Omental fat pad (tissue), 4 donors: ENCODE measurements around the gene VWA1. TPM values are rescaled to one million over a fixed set of nuclear protein-coding genes. Genes with fewer than 3 reads are reported as not detected.
"Not testable (repeated sequence)": the region's sequence is repeated elsewhere in the genome, so short reads cannot be mapped to it uniquely, and the experiment has no call there.

Experiments used
- ATAC-seq: fragments of 150-250 bp; one replicate; pipeline ENCODE4 v1.9.1; 2016; ENCODE audit warnings: mild to moderate bottlenecking, moderate library complexity; ENCODE audit not compliant: low FRiP score
- DNase-seq: peaks from one replicate; pipeline ENCODE4 v3.0.0-alpha.2; 2019; ENCODE audit warnings: low spot score
- total RNA-seq, 4 donors: library from RNA; depleted of rRNA; stranded (reverse); fragments of >200 nt; gene quantifications; one replicate each; pipeline ENCODE4 v1.1.0, GENCODE V29; 2016
- TF ChIP-seq, protein P1 (sequence below), 3 donors: fragments of 450-650 bp; IDR thresholded peaks; one replicate each; pipeline ENCODE4 v1.5.1; 2016 to 2017; ENCODE audit warnings: antibody characterized with exemption in 3 of 3, mild to moderate bottlenecking in 3 of 3, moderate library complexity in 2 of 3

VWA1 gene
- total RNA-seq, 4 donors from 2014 or later: 6.8 to 21.1 (median 13.8) TPM

DNA sequence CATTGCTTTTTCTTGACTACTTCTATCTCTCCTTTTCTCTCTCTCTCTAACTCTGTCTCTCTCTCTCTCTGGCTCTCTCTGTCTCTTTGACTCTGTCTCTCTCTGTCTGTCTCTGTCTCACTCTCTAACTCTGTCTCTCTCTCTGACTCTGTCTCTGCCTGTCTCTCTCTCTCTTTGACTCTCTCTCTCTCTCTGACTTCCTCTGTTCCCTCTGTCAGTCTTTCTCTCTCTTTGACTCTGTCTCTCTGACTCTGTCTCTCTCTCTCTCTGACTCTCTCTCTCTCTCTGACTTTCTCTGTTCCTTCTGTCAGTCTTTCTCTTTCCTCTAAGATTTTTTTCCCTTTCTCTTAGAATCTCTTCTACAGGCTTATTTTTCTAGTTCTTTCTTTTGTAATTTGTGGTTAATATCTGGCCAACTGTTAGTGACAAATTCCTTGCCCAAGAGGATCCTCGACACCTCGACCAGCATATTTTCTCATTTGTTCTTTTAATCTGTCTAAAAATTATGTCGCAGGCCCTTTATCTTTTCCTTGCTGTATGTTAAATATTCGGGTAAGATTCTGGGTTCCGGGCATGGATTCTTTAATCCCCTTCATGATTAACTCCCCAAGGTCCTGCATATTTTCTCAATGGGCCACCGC is 13.7 kb downstream of the VWA1 start, which contains the start of gene ATAD3C:
Gene ATAD3C, plus strand, starts transcription at position 591 of the 641 bp plus-strand sequence. CDS start 995 bp downstream, outside the sequence.
- TF ChIP-seq, protein P1, sequence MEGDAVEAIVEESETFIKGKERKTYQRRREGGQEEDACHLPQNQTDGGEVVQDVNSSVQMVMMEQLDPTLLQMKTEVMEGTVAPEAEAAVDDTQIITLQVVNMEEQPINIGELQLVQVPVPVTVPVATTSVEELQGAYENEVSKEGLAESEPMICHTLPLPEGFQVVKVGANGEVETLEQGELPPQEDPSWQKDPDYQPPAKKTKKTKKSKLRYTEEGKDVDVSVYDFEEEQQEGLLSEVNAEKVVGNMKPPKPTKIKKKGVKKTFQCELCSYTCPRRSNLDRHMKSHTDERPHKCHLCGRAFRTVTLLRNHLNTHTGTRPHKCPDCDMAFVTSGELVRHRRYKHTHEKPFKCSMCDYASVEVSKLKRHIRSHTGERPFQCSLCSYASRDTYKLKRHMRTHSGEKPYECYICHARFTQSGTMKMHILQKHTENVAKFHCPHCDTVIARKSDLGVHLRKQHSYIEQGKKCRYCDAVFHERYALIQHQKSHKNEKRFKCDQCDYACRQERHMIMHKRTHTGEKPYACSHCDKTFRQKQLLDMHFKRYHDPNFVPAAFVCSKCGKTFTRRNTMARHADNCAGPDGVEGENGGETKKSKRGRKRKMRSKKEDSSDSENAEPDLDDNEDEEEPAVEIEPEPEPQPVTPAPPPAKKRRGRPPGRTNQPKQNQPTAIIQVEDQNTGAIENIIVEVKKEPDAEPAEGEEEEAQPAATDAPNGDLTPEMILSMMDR (IDR thresholded peaks at IDR 0.05): no peak
- DNase-seq (no peak), ATAC-seq (no peak)

DNA sequence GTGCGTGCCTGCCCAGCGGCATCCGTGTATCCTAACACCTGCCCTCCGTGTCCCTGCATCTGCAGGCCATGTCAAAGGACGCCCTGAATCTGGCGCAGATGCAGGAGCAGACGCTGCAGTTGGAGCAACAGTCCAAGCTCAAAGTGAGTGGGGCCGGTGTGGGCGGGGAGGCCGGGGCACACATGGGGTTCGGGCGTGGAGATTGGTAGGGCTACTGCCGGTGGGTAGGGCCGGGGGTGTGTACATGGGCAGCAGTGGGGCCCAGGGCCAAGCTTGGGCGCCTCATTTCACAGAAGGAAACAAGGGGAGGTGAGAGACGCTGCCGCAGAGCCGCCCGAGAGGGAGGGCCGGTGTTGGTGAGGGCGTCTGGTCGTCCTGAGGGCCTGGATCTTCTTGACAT is 15.1 kb downstream of the VWA1 start:
- not testable (repeated sequence) for ATAC-seq

DNA sequence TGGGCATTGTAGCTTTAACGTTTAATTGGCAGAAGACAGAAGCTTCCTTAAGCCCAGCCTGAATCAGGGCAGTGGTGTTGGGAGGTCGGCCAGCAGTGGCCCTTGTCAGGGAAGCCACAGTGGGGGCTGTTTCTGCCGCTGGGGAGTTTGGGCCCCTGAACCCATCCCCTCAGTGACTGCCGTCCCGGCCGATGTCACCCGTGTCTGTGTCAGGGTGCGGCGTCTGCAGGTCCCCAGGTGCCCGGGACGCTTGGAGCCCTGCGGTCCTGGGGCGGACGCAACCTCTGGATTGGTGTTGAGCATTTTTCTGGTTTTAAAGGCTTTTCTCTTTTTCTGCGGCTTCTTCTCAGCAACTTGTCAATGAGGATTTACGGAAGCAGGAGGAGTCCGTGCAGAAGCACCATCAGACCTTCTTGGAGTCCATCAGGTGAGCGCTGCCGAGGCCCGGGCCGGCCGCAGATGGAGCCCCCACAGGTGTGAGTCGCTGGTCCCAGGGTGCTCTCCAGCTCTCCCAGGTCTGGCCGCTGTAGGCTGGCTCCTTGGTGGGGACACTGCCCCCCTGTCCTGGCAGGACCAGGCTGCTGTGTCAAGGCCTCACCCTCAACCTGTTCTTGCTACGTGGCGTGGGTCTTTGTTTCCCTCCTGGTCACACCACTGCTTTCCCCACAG is 16.3 kb downstream of the VWA1 start:
- ATAC-seq: no peak
- DNase-seq: no peak
- TF ChIP-seq, protein P1 (IDR thresholded peaks at IDR 0.05): no peak

More for the DNA sequence above, 15.1 kb downstream of the VWA1 start:
- DNase-seq: not testable (repeated sequence)

DNA sequence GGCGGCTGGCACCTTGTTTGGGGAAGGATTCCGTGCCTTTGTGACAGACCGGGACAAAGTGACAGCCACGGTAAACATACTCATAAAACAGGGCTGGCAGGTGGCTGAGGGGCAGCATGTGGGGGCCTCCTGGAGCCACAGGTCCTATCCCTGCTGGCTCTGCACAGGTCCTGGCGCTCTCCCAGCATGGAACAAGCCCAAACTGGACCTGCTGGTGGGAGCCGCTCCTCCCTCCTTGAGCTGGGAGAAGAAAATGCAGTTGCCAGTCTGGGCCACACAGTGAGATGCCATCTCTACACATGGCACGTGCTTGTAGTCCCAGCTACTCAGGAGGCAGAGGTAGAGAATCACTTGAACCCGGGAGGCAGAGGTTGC is 16.9 kb downstream of the VWA1 start:
- not testable (repeated sequence) for ATAC-seq, DNase-seq

DNA sequence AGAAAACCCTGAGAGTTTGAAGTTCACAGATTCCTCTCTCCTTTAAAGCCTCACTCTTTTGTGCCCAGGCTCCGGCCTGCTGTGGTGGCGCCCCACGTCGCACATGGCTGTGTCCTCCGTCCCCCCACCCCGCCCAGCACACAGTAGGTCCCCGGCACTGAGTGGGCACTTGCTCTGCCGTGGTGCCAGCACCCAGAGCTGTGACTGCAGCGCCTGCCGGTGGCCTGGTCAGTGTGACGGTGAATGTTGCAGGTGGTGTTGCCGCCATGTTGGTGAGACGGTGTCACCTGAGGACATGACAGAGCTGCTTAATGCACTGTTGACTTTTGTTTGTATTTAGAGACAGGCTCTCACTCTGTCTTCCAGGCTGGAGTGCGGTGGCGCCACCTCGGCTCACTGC is 17.4 kb downstream of the VWA1 start:
- ATAC-seq (no peak), DNase-seq (no peak)
- TF ChIP-seq, protein P1 (IDR thresholded peaks at IDR 0.05): no peak

DNA sequence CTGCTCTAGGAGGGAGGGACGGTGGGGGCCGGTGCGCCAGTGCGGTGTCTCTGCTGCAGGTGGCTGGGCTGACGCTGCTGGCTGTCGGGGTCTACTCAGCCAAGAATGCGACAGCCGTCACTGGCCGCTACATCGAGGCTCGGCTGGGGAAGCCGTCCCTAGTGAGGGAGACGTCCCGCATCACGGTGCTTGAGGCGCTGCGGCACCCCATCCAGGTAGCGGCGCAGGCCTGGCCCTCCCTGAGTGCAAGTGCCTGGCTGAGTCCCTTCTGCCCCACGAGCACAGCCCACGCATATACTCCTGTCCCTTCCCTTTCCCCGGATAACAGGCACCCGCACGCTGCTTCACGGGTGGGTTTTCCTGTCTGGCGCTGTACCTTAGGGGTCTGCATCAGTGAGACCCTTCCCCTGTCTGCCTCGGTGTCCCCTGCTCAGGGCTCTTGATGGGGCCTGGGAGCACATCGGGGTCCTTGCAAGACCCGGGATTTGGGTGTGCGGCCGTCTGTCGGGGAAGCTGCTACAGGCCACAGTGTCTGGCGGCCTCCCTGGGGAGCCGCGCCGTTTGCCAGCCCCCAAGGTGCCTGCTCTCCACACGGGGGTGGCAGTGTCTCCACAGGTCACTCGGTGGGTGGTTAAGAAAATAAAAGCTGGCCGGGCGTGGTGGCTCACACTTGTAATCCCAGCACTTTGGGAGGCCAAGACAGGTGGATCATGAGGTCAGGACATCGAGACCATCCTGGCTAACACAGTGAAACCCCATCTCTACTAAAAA is 19.0 kb downstream of the VWA1 start:
- not testable (repeated sequence) for DNase-seq, ATAC-seq

DNA sequence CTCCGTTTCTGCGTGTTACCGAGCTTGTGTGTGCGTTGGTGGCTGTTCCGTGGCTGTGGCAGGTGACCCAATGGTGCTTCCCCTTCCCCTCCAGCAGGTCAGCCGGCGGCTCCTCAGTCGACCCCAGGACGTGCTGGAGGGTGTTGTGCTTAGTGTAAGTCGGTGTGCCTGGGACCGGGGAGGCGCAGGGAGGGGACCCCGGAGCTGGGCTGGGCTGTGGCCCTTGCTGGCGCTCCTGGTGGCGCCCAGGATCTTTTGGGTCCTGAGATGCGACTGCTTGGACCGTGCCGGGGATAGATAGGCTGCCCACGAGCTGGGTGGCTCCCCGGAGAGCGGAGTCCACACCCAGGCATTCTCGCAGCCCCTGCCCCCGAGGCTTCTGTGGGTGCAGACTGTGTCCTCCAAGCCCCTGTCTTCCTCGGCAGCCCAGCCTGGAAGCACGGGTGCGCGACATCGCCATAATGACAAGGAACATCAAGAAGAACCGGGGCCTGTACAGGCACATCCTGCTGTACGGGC is 19.9 kb downstream of the VWA1 start:
- TF ChIP-seq, protein P1 (IDR thresholded peaks at IDR 0.05): no peak
- no peak for DNase-seq
- no peak for ATAC-seq

DNA sequence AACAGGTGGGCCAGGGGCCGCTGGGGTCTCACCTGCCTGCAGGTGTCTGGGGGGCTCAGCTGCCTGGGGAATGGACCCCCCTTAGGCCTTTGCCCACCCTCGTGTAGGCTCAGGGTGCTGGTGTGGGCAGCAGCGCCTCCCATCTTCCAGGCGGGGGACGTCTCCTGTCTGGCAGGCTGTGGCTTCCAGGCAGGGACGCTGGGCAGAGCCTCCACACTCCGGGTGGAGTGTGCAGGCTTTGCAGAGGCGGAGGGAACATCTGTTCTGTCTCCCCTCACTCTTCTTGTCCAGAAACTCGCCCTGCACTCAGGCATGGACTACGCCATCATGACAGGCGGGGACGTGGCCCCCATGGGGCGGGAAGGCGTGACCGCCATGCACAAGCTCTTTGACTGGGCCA is 20.4 kb downstream of the VWA1 start:
- DNase-seq, ATAC-seq: not testable (repeated sequence)

DNA sequence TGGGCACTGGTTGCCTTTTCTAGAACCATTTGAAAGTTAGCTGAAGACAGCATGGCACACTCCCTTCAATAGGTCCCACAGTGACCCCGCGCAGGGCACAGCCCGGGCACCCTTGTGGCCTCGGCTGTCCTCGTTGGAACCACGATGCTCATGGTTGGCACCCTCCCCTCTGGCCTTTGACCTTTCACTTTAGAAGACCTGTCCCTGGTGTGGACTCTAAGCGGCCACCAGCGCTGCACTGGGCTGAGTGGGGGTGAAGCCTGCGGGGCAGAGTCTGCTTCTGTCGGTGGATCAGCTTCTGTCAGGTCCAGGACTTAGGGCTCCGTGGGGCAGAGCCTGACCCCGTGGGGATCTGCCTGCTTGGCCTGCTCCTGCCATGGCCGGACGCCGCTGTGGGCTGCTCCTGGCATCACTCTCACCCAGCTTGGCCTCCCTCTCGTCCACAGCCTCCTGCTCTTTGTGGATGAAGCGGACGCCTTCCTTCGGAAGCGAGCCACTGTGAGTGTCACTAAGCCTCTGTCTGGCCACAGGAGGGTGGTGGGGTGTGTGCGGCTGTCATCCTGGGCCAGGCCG is 21.3 kb downstream of the VWA1 start:
- ATAC-seq, DNase-seq: not testable (repeated sequence)

DNA sequence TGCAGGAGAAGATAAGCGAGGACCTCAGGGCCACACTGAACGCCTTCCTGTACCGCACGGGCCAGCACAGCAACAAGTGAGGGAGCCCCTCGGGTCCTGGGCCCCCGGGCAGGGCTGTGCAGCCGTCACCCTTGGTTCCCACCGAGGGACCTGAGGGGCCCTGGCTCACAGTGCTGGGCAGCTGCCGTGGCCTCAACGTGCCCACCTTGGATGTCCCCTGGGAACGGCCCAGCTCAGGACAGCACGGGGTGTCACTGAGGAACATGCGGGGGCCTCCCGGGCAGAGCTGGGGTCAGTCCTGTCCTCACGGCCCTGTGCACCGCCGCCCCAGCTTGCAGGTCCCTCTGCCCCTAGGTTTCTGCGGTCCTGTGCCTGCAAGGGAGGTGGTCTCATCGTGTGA is 23.7 kb downstream of the VWA1 start:
- not testable (repeated sequence) for DNase-seq, ATAC-seq

DNA sequence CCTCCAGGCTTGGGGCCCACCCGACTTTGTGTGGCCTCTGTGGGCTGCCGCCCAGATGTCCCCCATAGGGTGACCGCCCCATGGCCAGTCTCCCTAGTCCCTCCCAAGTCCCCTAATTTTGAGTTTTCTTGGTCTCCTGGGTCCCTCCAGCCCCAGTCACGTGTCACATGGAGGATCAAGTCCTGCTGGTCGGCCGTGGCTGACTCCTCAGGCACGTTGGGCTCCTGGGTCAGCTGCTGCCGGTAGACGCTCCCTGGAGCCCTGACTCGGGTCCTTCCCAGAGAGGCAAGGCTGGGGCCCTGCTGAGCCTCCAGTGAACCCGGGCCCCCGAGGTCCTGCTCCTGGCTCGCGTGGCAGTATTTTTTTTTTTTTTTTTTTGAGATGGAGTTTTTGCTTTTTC is 24.2 kb downstream of the VWA1 start:
- not testable (repeated sequence) for ATAC-seq, DNase-seq
